ENCODE results near the gene TBX2.
"Not testable (repeated sequence)": the region's sequence is repeated elsewhere in the genome, so short reads cannot be mapped to it uniquely, and the experiment has no call there.

TBX2 gene

DNA sequence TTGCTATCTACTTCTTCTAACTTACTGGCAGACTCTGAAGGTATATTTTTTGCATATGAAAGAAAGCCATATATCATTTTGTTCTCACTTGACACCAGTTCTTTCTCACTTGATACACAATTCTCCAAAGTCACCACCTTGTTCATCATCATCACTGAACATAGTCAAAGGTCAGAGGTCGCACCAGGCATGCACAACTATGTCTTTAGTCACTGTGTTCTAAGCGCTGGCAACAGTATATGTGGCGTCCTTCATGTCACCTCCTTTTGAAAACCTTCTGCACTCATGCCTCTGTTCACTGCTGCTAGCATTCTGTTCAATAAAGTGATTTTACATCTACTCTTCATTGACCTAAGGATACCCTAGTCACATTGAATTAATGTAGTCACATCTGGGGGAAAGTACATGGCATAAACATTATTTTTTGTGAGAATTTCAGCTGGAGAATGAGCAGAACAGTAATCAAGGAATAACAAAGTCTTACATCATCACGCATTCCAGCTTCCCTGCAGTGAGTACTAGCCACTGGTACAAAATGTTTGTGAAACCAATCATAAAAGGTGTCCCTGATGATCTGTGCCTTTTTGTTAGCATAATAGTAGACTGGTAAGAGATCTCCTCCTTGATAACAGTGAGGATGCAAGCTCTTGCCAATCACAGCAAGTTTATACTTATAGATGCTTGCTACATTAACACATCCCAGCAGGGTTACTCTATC is 32.1 kb downstream of the TBX2 start:
- Histone ChIP-seq H3K4me3 (IDR thresholded peaks at IDR 0.05; ENCODE audit: insufficient read depth, low read depth, low read length) (no peak overlapping the region), H3K9ac (no peak overlapping the region), H3K4me2 (no peak overlapping the region), H2AFZ (ENCODE audit: low read depth) (no peak overlapping the region), H3K27me3 (ENCODE audit: insufficient read depth, low read depth) (no peaks in the 10 kb centered on the region), H3K4me1 (ENCODE audit: low read depth, poor library complexity, severe bottlenecking) (no peaks in the 10 kb centered on the region), H3K79me2 (ENCODE audit: insufficient read depth, low read depth) (no peaks in the 10 kb centered on the region), H3K36me3 (ENCODE audit: insufficient read depth) (no peaks in the 10 kb centered on the region), H3K27ac (no peak overlapping the region), H4K20me1 (ENCODE audit: insufficient read depth) (no peaks in the 10 kb centered on the region)
- TF ChIP-seq, protein P1, sequence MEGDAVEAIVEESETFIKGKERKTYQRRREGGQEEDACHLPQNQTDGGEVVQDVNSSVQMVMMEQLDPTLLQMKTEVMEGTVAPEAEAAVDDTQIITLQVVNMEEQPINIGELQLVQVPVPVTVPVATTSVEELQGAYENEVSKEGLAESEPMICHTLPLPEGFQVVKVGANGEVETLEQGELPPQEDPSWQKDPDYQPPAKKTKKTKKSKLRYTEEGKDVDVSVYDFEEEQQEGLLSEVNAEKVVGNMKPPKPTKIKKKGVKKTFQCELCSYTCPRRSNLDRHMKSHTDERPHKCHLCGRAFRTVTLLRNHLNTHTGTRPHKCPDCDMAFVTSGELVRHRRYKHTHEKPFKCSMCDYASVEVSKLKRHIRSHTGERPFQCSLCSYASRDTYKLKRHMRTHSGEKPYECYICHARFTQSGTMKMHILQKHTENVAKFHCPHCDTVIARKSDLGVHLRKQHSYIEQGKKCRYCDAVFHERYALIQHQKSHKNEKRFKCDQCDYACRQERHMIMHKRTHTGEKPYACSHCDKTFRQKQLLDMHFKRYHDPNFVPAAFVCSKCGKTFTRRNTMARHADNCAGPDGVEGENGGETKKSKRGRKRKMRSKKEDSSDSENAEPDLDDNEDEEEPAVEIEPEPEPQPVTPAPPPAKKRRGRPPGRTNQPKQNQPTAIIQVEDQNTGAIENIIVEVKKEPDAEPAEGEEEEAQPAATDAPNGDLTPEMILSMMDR (conservative IDR thresholded peaks at IDR 0.05; ENCODE audit: low read depth, low read length): no peak

DNA sequence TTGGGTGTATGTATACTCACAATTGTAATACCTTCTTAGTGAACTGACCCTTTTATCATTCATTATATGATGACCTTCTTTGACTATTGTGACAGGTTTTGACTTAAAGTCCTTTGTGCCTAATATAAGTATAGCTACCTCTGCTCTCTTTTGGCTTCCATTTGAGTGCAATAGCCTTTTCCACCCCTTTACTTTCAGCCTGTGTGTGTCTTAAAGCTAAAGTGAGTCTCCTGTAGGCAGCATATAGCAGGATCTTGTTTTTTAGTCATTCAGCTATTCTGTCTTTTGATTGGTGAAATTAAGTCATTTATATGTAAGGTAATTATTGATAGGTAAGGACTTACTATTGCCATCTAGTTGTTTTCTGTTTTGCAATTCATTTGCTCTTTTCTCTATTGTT is 36.6 kb downstream of the TBX2 start:
- Histone ChIP-seq H3K4me2 (no peak overlapping the region), H3K79me2 (ENCODE audit: insufficient read depth, low read depth) (no peaks in the 10 kb centered on the region), H3K9ac (no peak overlapping the region), H3K4me1 (ENCODE audit: low read depth, poor library complexity, severe bottlenecking) (no peaks in the 10 kb centered on the region), H3K36me3 (ENCODE audit: insufficient read depth) (no peaks in the 10 kb centered on the region), H3K4me3 (IDR thresholded peaks at IDR 0.05; ENCODE audit: insufficient read depth, low read depth, low read length) (no peak overlapping the region), H4K20me1 (ENCODE audit: insufficient read depth) (no peaks in the 10 kb centered on the region), H3K27me3 (ENCODE audit: insufficient read depth, low read depth) (no peaks in the 10 kb centered on the region), H2AFZ (ENCODE audit: low read depth) (no peak overlapping the region), H3K27ac (no peak overlapping the region)
- TF ChIP-seq, protein P1 (conservative IDR thresholded peaks at IDR 0.05; ENCODE audit: low read depth, low read length): no peak

DNA sequence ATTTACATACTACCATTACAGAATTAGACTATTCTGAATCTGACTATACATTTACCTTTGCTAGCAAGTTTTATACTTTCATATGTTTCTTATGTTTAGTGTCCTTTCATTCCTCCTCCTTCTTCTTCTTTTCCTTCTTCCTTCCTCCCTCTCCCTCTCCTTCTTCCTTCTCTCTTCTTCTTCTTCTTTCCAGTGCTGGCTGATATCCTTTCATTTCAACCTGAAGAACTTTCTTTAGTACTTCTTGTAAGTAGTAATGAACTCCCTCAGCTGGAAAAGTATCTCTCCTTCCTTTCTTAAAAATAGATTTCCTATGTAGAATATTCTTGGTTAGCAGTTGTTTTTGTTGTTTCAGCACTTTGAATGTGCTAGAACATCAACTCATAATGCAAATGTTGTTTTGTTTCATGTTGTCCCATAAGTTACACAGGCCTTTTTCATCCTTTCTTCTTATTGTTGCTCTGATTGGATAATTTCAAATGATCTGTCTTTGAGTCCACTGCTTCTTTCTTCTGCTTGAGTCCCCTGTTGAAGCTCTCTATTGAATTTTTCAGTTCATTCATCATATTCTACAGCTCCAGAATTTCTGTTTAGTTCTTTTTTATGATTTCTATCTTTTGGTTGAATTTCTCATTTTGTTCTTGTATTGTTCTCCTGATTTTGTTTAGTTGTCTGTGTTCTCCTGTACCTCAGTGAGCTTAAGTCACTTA is 37.5 kb downstream of the TBX2 start:
- no peak overlapping the region for H3K27ac ChIP-seq

DNA sequence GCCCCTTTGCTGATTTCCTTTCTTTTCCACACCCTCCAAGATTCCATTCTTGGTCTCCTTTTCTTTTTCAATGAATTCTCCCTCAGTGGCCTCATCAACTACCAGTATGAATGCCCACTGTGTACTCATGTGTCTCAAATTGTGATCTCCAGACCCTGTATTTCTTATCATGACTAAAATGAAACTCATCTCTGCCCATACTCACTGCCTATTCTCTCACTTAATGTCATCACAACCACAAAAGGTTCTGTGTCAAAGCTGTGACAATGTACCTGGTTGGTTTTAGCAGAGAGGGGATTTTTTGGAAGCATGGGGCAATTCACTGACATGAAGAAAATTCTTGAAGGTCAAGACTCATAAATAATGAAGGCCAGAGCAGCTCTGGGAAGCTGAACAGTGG is 41.1 kb downstream of the TBX2 start:
- Histone ChIP-seq H3K79me2 (ENCODE audit: insufficient read depth, low read depth) (no peaks in the 10 kb centered on the region), H4K20me1 (ENCODE audit: insufficient read depth) (no peaks in the 10 kb centered on the region), H3K27me3 (ENCODE audit: insufficient read depth, low read depth) (no peaks in the 10 kb centered on the region), H2AFZ (ENCODE audit: low read depth) (no peak overlapping the region), H3K4me2 (no peak overlapping the region), H3K4me3 (IDR thresholded peaks at IDR 0.05; ENCODE audit: insufficient read depth, low read depth, low read length) (no peak overlapping the region), H3K4me1 (ENCODE audit: low read depth, poor library complexity, severe bottlenecking) (no peaks in the 10 kb centered on the region), H3K27ac (no peak overlapping the region), H3K36me3 (ENCODE audit: insufficient read depth) (no peaks in the 10 kb centered on the region), H3K9ac (no peak overlapping the region)
- TF ChIP-seq, protein P1 (conservative IDR thresholded peaks at IDR 0.05; ENCODE audit: low read depth, low read length): no peak

More for the DNA sequence above, 37.5 kb downstream of the TBX2 start:
- TF ChIP-seq, protein P1 (conservative IDR thresholded peaks at IDR 0.05; ENCODE audit: low read depth, low read length): no peak
- Histone ChIP-seq H3K4me3 (IDR thresholded peaks at IDR 0.05; ENCODE audit: insufficient read depth, low read depth, low read length) (no peak overlapping the region), H3K79me2 (ENCODE audit: insufficient read depth, low read depth) (no peaks in the 10 kb centered on the region), H3K4me2 (no peak overlapping the region), H3K27me3 (ENCODE audit: insufficient read depth, low read depth) (no peaks in the 10 kb centered on the region), H3K4me1 (ENCODE audit: low read depth, poor library complexity, severe bottlenecking) (no peaks in the 10 kb centered on the region), H3K36me3 (ENCODE audit: insufficient read depth) (no peaks in the 10 kb centered on the region), H3K9ac (no peak overlapping the region), H2AFZ (ENCODE audit: low read depth) (no peak overlapping the region), H4K20me1 (ENCODE audit: insufficient read depth) (no peaks in the 10 kb centered on the region)

DNA sequence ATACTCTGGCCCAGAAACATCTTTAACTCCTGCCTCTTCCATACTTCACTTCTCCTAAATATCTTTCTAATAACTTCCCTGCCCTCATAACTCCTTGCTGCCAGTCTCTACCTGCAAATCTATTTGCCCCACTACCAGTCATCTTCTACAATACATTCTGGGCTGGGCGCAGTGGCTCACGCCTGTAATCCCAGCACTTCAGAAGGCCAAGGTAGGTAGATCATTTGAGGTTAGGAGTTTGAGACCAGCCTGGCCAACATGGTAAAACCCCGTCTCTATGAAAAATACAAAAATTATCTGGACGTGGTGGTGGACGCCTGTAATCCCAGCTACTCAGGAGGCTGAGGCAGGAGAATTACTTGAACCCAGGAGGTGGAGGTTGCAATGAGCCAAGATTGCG is 41.9 kb downstream of the TBX2 start:
- H2AFZ ChIP-seq (ENCODE audit: low read depth); H3K9ac ChIP-seq; H3K4me2 ChIP-seq; H3K27me3 ChIP-seq (ENCODE audit: insufficient read depth, low read depth); H3K4me3 ChIP-seq (IDR thresholded peaks at IDR 0.05; ENCODE audit: insufficient read depth, low read depth, low read length); H3K36me3 ChIP-seq (ENCODE audit: insufficient read depth); H3K4me1 ChIP-seq (ENCODE audit: low read depth, poor library complexity, severe bottlenecking); H3K27ac ChIP-seq; H3K79me2 ChIP-seq (ENCODE audit: insufficient read depth, low read depth); H4K20me1 ChIP-seq (ENCODE audit: insufficient read depth): not testable (repeated sequence)
